Activated naive CD4-positive, alpha-beta T cell treated with anti-CD3 and anti-CD28 coated beads, Interleukin-2, amount 10 ng/mL, durations not matched to agents 7 days and 5 days (primary cell): ENCODE data around the gene RANBP17.

Experiments
- CTCF ChIA-PET: fragments of 350-600 bp; sonication (Branson Sonifier 250); formaldehyde crosslinking; loops from one replicate; lab custom pipeline; 2021; ENCODE audit warnings: antibody characterized with exemption; lab: Charles Lee
- DNase-seq: peaks from one replicate; pipeline ENCODE4 v3.0.0-alpha.2; 2020
- H3K27ac Mint-ChIP-seq: one replicate; pipeline ENCODE4 v1.8.0; 2021; ENCODE audit warnings: mild to moderate bottlenecking, moderate library complexity, mixed read lengths
- H3K27me3 Mint-ChIP-seq: one replicate; pipeline ENCODE4 v1.8.0; 2021; ENCODE audit warnings: mild to moderate bottlenecking, mixed read lengths
- H3K36me3 Mint-ChIP-seq: one replicate; pipeline ENCODE4 v1.8.0; 2021; ENCODE audit warnings: mixed read lengths
- H3K4me1 Mint-ChIP-seq: one replicate; pipeline ENCODE4 v1.8.0; 2021; ENCODE audit warnings: mixed read lengths
- H3K4me3 Mint-ChIP-seq: one replicate; pipeline ENCODE4 v1.8.0; 2021; ENCODE audit warnings: mild to moderate bottlenecking, moderate library complexity, mixed read lengths
- H3K9me3 Mint-ChIP-seq: one replicate; pipeline ENCODE4 v1.8.0; 2021; ENCODE audit warnings: mixed read lengths

Gene RANBP17

GRCh38 chr5:171116719-171117118, 254.9 kb downstream of the RANBP17 start:
- H3K4me3 Mint-ChIP-seq: no peak overlapping the region
- CTCF ChIA-PET: no interaction called here
- no peaks in the 10 kb centered on the region for H3K4me1 Mint-ChIP-seq
- no peak overlapping the region for H3K27ac Mint-ChIP-seq
- DNase-seq: no peak
- peaks cover 1% of the 10 kb centered on the region for H3K9me3 Mint-ChIP-seq
- no peaks in the 10 kb centered on the region for H3K27me3 Mint-ChIP-seq
- no peaks in the 10 kb centered on the region for H3K36me3 Mint-ChIP-seq

GRCh38 chr5:171120986-171121622, 259.3 kb downstream of the RANBP17 start:
- H3K27ac Mint-ChIP-seq: no peak overlapping the region
- CTCF ChIA-PET: no interaction called here
- H3K36me3 Mint-ChIP-seq: no peaks in the 10 kb centered on the region
- peaks cover 1% of the 10 kb centered on the region for H3K9me3 Mint-ChIP-seq
- no peak for DNase-seq
- no peaks in the 10 kb centered on the region for H3K27me3 Mint-ChIP-seq
- no peaks in the 10 kb centered on the region for H3K4me1 Mint-ChIP-seq
- H3K4me3 Mint-ChIP-seq: no peak overlapping the region

GRCh38 chr5:171121638-171122037, 259.8 kb downstream of the RANBP17 start:
- Mint-ChIP-seq H3K9me3 (peaks cover 1% of the 10 kb centered on the region), H3K27ac (no peak overlapping the region), H3K4me1 (no peaks in the 10 kb centered on the region), H3K4me3 (no peak overlapping the region), H3K27me3 (no peaks in the 10 kb centered on the region), H3K36me3 (no peaks in the 10 kb centered on the region)
- CTCF ChIA-PET: no interaction called here
- DNase-seq: no peak

GRCh38 chr5:171122372-171122771, 260.6 kb downstream of the RANBP17 start:
- CTCF ChIA-PET: no interaction called here
- Mint-ChIP-seq H3K4me1 (no peaks in the 10 kb centered on the region), H3K27ac (no peak overlapping the region), H3K36me3 (no peaks in the 10 kb centered on the region), H3K9me3 (peaks cover 1% of the 10 kb centered on the region), H3K27me3 (no peaks in the 10 kb centered on the region), H3K4me3 (no peak overlapping the region)
- no peak for DNase-seq

- Mint-ChIP-seq H3K27ac (no peak overlapping the region), H3K4me1 (no peaks in the 10 kb centered on the region), H3K9me3 (peaks cover 1% of the 10 kb centered on the region), H3K27me3 (no peaks in the 10 kb centered on the region), H3K4me3 (no peak overlapping the region), H3K36me3 (no peaks in the 10 kb centered on the region)
- DNase-seq: no peak
- CTCF ChIA-PET: no interaction called here
Observed at GRCh38 chr5:171123417-171123816, 261.6 kb downstream of the RANBP17 start.

- no peak overlapping the region for H3K4me3 Mint-ChIP-seq
- CTCF ChIA-PET: no interaction called here
- no peaks in the 10 kb centered on the region for H3K9me3 Mint-ChIP-seq
- no peaks in the 10 kb centered on the region for H3K27me3 Mint-ChIP-seq
- no peaks in the 10 kb centered on the region for H3K4me1 Mint-ChIP-seq
- H3K27ac Mint-ChIP-seq: no peak overlapping the region
- H3K36me3 Mint-ChIP-seq: no peaks in the 10 kb centered on the region
- no peak for DNase-seq
Observed at GRCh38 chr5:171127314-171127713, 265.5 kb downstream of the RANBP17 start.

GRCh38 chr5:171128136-171128535, 266.3 kb downstream of the RANBP17 start:
- CTCF ChIA-PET: no interaction called here
- no peaks in the 10 kb centered on the region for H3K9me3 Mint-ChIP-seq
- no peak for DNase-seq
- H3K27ac Mint-ChIP-seq: no peak overlapping the region
- no peak overlapping the region for H3K4me3 Mint-ChIP-seq
- H3K36me3 Mint-ChIP-seq: no peaks in the 10 kb centered on the region
- H3K27me3 Mint-ChIP-seq: no peaks in the 10 kb centered on the region
- no peaks in the 10 kb centered on the region for H3K4me1 Mint-ChIP-seq

- Mint-ChIP-seq H3K4me1 (no peaks in the 10 kb centered on the region), H3K9me3 (no peaks in the 10 kb centered on the region), H3K4me3 (no peak overlapping the region), H3K36me3 (no peaks in the 10 kb centered on the region), H3K27me3 (no peaks in the 10 kb centered on the region), H3K27ac (no peak overlapping the region)
- CTCF ChIA-PET: no interaction called here
- DNase-seq: no peak
Observed at GRCh38 chr5:171129308-171129707, 267.5 kb downstream of the RANBP17 start.

- Mint-ChIP-seq H3K4me3 (no peak overlapping the region), H3K27me3 (no peaks in the 10 kb centered on the region), H3K9me3 (no peaks in the 10 kb centered on the region), H3K36me3 (no peaks in the 10 kb centered on the region), H3K4me1 (no peaks in the 10 kb centered on the region), H3K27ac (no peak overlapping the region)
- no peak for DNase-seq
- CTCF ChIA-PET: no interaction called here
Observed at GRCh38 chr5:171131497-171131896, 269.7 kb downstream of the RANBP17 start.

GRCh38 chr5:171137768-171138525, 276.1 kb downstream of the RANBP17 start:
- no peaks in the 10 kb centered on the region for H3K36me3 Mint-ChIP-seq
- no peak overlapping the region for H3K4me3 Mint-ChIP-seq
- H3K27me3 Mint-ChIP-seq: no peaks in the 10 kb centered on the region
- no peak for DNase-seq
- H3K9me3 Mint-ChIP-seq: no peaks in the 10 kb centered on the region
- CTCF ChIA-PET: no interaction called here
- no peaks in the 10 kb centered on the region for H3K4me1 Mint-ChIP-seq
- no peak overlapping the region for H3K27ac Mint-ChIP-seq

GRCh38 chr5:171139227-171139626, 277.4 kb downstream of the RANBP17 start:
- DNase-seq: no peak
- Mint-ChIP-seq H3K4me3 (no peak overlapping the region), H3K27me3 (no peaks in the 10 kb centered on the region), H3K9me3 (no peaks in the 10 kb centered on the region), H3K27ac (no peak overlapping the region), H3K36me3 (no peaks in the 10 kb centered on the region), H3K4me1 (no peaks in the 10 kb centered on the region)
- CTCF ChIA-PET: no interaction called here

- Mint-ChIP-seq H3K27me3 (no peaks in the 10 kb centered on the region), H3K9me3 (no peaks in the 10 kb centered on the region), H3K27ac (no peak overlapping the region), H3K4me3 (no peak overlapping the region), H3K36me3 (no peaks in the 10 kb centered on the region), H3K4me1 (no peaks in the 10 kb centered on the region)
- CTCF ChIA-PET: no interaction called here
- no peak for DNase-seq
Observed at GRCh38 chr5:171142617-171143016, 280.8 kb downstream of the RANBP17 start.

GRCh38 chr5:171143171-171143570, 281.4 kb downstream of the RANBP17 start:
- H3K27me3 Mint-ChIP-seq: no peaks in the 10 kb centered on the region
- H3K4me3 Mint-ChIP-seq: no peak overlapping the region
- DNase-seq: no peak
- no peaks in the 10 kb centered on the region for H3K36me3 Mint-ChIP-seq
- H3K9me3 Mint-ChIP-seq: no peaks in the 10 kb centered on the region
- H3K27ac Mint-ChIP-seq: no peak overlapping the region
- CTCF ChIA-PET: no interaction called here
- no peaks in the 10 kb centered on the region for H3K4me1 Mint-ChIP-seq

- no peaks in the 10 kb centered on the region for H3K27me3 Mint-ChIP-seq
- no peaks in the 10 kb centered on the region for H3K9me3 Mint-ChIP-seq
- no peaks in the 10 kb centered on the region for H3K36me3 Mint-ChIP-seq
- H3K4me3 Mint-ChIP-seq: no peak overlapping the region
- no peak for DNase-seq
- H3K4me1 Mint-ChIP-seq: no peaks in the 10 kb centered on the region
- no peak overlapping the region for H3K27ac Mint-ChIP-seq
- CTCF ChIA-PET: no interaction called here
Observed at GRCh38 chr5:171143926-171144325, 282.1 kb downstream of the RANBP17 start.

GRCh38 chr5:171149333-171149732, 287.5 kb downstream of the RANBP17 start:
- H3K9me3 Mint-ChIP-seq: no peaks in the 10 kb centered on the region
- no peaks in the 10 kb centered on the region for H3K36me3 Mint-ChIP-seq
- CTCF ChIA-PET: no interaction called here
- no peaks in the 10 kb centered on the region for H3K27me3 Mint-ChIP-seq
- no peak overlapping the region for H3K4me3 Mint-ChIP-seq
- no peaks in the 10 kb centered on the region for H3K4me1 Mint-ChIP-seq
- no peak overlapping the region for H3K27ac Mint-ChIP-seq
- DNase-seq: no peak
